Measurements from ENCODE around the gene ALKAL2. TPM values are rescaled to one million over a fixed set of nuclear protein-coding genes. Genes with fewer than 3 reads are reported as not detected.

Gene ALKAL2
- total RNA-seq, 4 donors from 2014 or later, result 1.7 to 11.9 (median 2.3) TPM; not detected in 1

DNA sequence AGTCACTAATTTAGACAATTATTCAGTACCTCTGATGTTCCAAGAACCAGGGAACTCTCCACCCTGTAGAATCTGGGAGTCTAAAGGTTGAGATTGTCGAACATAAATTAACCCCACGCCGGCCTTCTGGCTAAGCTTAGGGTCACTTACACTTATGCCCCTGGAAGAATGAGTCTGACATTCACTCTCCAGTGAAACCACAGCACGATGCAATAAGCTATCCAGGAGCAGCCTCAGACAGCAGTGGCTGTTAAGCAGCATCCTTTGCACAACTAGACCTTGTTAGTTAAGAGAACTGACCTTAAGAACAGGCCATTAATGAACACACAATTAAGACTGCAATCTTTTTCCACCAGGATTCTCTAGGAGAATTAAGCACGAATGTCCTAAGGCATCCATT lies 49.0 kb downstream of the ALKAL2 start:
- TF ChIP-seq POLR2A (IDR thresholded peaks at IDR 0.05; ENCODE audit: low read depth) (no peak), EP300 (IDR thresholded peaks at IDR 0.05) (no peak)
- TF ChIP-seq, protein P1, sequence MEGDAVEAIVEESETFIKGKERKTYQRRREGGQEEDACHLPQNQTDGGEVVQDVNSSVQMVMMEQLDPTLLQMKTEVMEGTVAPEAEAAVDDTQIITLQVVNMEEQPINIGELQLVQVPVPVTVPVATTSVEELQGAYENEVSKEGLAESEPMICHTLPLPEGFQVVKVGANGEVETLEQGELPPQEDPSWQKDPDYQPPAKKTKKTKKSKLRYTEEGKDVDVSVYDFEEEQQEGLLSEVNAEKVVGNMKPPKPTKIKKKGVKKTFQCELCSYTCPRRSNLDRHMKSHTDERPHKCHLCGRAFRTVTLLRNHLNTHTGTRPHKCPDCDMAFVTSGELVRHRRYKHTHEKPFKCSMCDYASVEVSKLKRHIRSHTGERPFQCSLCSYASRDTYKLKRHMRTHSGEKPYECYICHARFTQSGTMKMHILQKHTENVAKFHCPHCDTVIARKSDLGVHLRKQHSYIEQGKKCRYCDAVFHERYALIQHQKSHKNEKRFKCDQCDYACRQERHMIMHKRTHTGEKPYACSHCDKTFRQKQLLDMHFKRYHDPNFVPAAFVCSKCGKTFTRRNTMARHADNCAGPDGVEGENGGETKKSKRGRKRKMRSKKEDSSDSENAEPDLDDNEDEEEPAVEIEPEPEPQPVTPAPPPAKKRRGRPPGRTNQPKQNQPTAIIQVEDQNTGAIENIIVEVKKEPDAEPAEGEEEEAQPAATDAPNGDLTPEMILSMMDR (IDR thresholded peaks at IDR 0.05), result no peak

DNA sequence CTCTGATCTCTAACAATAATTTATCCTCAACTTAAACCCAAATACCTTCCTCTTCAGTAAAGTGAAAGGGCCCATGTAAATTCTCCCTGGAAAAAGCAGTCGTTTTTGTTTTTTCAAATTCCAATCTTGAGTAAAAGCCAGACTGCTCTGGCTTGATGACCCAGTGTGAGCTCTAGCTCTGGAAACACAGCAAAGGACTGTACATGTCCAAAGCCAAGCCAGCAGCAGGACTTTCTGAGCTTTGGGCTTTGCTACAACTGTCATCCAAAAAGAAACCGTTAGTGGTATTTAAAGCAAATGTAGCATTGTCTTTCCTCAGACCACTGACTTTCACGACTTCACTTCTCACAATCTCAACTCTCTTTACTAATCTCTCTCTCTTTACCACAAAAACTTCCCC lies 49.5 kb downstream of the ALKAL2 start:
- H3K27me3 ChIP-seq, result no peaks in the 10 kb centered on the region
- no peaks in the 10 kb centered on the region for H3K4me1 ChIP-seq
- no peak for DNase-seq (ENCODE audit: extremely low spot score)
- H3K36me3 ChIP-seq, result peaks cover 0 to 40% (median 17%) of the 10 kb centered on the region in 4 donors
- 58% methylated on average over 3 of the region's 3 CpGs for WGBS
- no peak overlapping the region for H3K4me3 ChIP-seq
- intact Hi-C loops (cut with DNase I), result no loop called here
- H3K27ac ChIP-seq (replicated peaks in 1 of 4), result no peak overlapping the region
- H3K9me3 ChIP-seq, result peaks cover 0 to 4% (median 0%) of the 10 kb centered on the region in 4 donors
- TF ChIP-seq EP300 (IDR thresholded peaks at IDR 0.05) (no peak), POLR2A (IDR thresholded peaks at IDR 0.05; ENCODE audit: low read depth) (no peak), POLR2AphosphoS5 (IDR thresholded peaks at IDR 0.05) (no peak)
- TF ChIP-seq, protein P1 (IDR thresholded peaks at IDR 0.05), result no peak

More for the DNA sequence above, 49.0 kb downstream of the ALKAL2 start:
- Histone ChIP-seq H3K9me3 (peaks cover 0 to 4% (median 0%) of the 10 kb centered on the region in 4 donors), H3K27ac (replicated peaks in 1 of 4) (no peak overlapping the region), H3K4me3 (no peak overlapping the region), H3K36me3 (peaks cover 3 to 44% (median 21%) of the 10 kb centered on the region in 4 donors), H3K4me1 (no peaks in the 10 kb centered on the region), H3K27me3 (no peaks in the 10 kb centered on the region)
- WGBS, result 83% methylated on average over 5 of the region's 5 CpGs
- intact Hi-C loops (cut with DNase I), result no loop called here
- no peak for DNase-seq (ENCODE audit: extremely low spot score)

DNA sequence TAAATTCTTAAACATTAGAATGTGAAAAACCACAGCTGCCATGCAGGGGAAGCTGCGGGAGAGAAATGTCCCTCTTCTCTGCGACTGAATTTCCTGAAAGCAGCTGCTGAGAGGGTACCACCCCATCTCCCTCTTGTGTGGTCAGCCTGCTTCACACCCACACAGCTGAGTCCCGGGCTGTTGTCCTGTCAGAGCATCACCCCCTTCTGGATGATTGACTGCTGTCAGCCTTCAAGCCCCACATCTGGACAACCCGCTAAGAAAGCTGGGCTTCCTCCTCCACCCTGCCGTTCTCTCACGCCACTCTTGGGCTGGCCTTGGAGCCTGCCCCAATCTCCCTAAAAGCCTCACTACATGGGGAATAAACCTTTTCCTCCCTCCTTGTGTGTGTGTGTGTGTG lies 50.0 kb downstream of the ALKAL2 start:
- 75% methylated on average over 6 of the region's 6 CpGs for WGBS
- peaks cover 0 to 4% (median 0%) of the 10 kb centered on the region in 4 donors for H3K9me3 ChIP-seq
- no peaks in the 10 kb centered on the region for H3K27me3 ChIP-seq
- H3K4me3 ChIP-seq, result no peak overlapping the region
- TF ChIP-seq EP300 (IDR thresholded peaks at IDR 0.05), result no peak
- no peak for TF ChIP-seq POLR2A (IDR thresholded peaks at IDR 0.05; ENCODE audit: low read depth)
- no peak for TF ChIP-seq POLR2AphosphoS5 (IDR thresholded peaks at IDR 0.05)
- TF ChIP-seq, protein P1 (IDR thresholded peaks at IDR 0.05), result no peak
- H3K27ac ChIP-seq (replicated peaks in 1 of 4), result no peak overlapping the region
- no peaks in the 10 kb centered on the region for H3K4me1 ChIP-seq
- H3K36me3 ChIP-seq, result peaks cover 0 to 34% (median 16%) of the 10 kb centered on the region in 4 donors
- DNase-seq (ENCODE audit: extremely low spot score), result no peak
- intact Hi-C loops (cut with DNase I), result no loop called here

DNA sequence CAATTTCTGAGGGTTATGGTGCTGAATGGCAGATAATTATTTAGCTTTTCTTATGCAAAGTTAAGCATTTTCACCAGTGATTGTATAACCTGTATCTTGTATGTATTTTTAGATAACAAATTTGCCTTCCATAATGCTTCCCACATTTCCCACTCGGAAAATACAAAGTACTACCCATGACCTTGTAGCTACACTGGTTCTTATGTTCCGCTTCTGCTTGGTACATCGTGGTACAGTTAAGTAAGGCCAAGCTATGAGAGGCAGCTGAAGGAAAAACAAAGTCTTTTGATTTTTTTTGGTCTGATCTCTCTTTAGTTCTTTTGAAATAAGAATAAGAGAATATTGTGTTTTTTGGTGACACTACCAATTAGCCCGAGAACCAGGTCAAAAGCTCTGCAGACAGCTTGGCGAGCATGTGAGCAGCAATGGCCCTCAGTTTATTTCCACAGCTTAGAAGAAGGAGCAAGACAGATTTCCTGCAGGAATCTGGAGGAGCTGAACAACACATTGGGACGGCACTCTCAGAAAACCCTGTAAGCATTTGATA lies 50.8 kb downstream of the ALKAL2 start:
- WGBS, result 95% methylated on average over 6 of the region's 6 CpGs

More for the DNA sequence above, 50.8 kb downstream of the ALKAL2 start:
- no peaks in the 10 kb centered on the region for H3K9me3 ChIP-seq
- H3K4me3 ChIP-seq, result no peak overlapping the region
- TF ChIP-seq, protein P1 (IDR thresholded peaks at IDR 0.05), result no peak
- TF ChIP-seq POLR2AphosphoS5 (IDR thresholded peaks at IDR 0.05) (no peak), POLR2A (IDR thresholded peaks at IDR 0.05; ENCODE audit: low read depth) (no peak), EP300 (IDR thresholded peaks at IDR 0.05) (no peak)
- intact Hi-C loops (cut with DNase I), result no loop called here
- no peaks in the 10 kb centered on the region for H3K27me3 ChIP-seq
- H3K27ac ChIP-seq (replicated peaks in 1 of 4), result no peak overlapping the region
- no peak for DNase-seq (ENCODE audit: extremely low spot score)
- H3K36me3 ChIP-seq, result peaks cover 0 to 34% (median 13%) of the 10 kb centered on the region in 4 donors
- no peaks in the 10 kb centered on the region for H3K4me1 ChIP-seq

Data from esophagus muscularis mucosa (tissue), 4 donors.